ENCODE results near the gene GTF2A1L. TPM values are rescaled to one million over a fixed set of nuclear protein-coding genes. Genes with fewer than 3 reads are reported as not detected.

GTF2A1L gene
- total and polyA plus RNA-seq, 4 donors, result 0.02 to 0.67 TPM; not detected in 2

DNA sequence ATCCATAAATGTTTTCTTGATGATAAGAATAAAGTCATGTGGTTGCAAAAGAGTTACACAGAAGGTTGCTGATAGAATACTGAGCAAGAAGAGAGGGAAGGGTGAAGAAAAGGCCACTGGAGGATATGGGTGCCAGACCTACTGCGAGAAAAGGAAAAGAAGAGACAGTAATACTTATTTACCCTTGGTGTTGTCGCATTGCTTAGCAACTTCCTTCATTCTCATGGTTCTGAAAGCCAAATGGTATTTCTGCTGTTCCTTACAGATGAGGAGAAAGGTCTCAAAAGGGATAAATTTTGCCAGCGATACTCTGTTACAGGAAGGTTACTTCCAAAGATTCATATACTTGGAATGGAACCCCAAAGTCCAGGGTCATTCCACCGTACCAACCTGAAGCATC, 75.4 kb downstream of the GTF2A1L start:
- TF ChIP-seq HNF4A (conservative IDR thresholded peaks at IDR 0.05), result no peak
- TF ChIP-seq SP1 (IDR thresholded peaks at IDR 0.05), result no peak
- TF ChIP-seq FOXA2 (IDR thresholded peaks at IDR 0.05), result no peak
- TF ChIP-seq, protein P1, sequence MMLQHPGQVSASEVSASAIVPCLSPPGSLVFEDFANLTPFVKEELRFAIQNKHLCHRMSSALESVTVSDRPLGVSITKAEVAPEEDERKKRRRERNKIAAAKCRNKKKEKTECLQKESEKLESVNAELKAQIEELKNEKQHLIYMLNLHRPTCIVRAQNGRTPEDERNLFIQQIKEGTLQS (IDR thresholded peaks at IDR 0.05), result no peak
- no peak for TF ChIP-seq YY1 (IDR thresholded peaks at IDR 0.05)
- TF ChIP-seq, protein P2, sequence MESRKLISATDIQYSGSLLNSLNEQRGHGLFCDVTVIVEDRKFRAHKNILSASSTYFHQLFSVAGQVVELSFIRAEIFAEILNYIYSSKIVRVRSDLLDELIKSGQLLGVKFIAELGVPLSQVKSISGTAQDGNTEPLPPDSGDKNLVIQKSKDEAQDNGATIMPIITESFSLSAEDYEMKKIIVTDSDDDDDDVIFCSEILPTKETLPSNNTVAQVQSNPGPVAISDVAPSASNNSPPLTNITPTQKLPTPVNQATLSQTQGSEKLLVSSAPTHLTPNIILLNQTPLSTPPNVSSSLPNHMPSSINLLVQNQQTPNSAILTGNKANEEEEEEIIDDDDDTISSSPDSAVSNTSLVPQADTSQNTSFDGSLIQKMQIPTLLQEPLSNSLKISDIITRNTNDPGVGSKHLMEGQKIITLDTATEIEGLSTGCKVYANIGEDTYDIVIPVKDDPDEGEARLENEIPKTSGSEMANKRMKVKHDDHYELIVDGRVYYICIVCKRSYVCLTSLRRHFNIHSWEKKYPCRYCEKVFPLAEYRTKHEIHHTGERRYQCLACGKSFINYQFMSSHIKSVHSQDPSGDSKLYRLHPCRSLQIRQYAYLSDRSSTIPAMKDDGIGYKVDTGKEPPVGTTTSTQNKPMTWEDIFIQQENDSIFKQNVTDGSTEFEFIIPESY (IDR thresholded peaks at IDR 0.05), result no peak
- no peak for TF ChIP-seq EGR1 (IDR thresholded peaks at IDR 0.05; ENCODE audit: low read depth in 2 of 2)
- TF ChIP-seq, protein P3, sequence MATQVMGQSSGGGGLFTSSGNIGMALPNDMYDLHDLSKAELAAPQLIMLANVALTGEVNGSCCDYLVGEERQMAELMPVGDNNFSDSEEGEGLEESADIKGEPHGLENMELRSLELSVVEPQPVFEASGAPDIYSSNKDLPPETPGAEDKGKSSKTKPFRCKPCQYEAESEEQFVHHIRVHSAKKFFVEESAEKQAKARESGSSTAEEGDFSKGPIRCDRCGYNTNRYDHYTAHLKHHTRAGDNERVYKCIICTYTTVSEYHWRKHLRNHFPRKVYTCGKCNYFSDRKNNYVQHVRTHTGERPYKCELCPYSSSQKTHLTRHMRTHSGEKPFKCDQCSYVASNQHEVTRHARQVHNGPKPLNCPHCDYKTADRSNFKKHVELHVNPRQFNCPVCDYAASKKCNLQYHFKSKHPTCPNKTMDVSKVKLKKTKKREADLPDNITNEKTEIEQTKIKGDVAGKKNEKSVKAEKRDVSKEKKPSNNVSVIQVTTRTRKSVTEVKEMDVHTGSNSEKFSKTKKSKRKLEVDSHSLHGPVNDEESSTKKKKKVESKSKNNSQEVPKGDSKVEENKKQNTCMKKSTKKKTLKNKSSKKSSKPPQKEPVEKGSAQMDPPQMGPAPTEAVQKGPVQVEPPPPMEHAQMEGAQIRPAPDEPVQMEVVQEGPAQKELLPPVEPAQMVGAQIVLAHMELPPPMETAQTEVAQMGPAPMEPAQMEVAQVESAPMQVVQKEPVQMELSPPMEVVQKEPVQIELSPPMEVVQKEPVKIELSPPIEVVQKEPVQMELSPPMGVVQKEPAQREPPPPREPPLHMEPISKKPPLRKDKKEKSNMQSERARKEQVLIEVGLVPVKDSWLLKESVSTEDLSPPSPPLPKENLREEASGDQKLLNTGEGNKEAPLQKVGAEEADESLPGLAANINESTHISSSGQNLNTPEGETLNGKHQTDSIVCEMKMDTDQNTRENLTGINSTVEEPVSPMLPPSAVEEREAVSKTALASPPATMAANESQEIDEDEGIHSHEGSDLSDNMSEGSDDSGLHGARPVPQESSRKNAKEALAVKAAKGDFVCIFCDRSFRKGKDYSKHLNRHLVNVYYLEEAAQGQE (IDR thresholded peaks at IDR 0.05), result no peak
- TF ChIP-seq RAD21 (IDR thresholded peaks at IDR 0.05), result no peak
- TF ChIP-seq, protein P4, sequence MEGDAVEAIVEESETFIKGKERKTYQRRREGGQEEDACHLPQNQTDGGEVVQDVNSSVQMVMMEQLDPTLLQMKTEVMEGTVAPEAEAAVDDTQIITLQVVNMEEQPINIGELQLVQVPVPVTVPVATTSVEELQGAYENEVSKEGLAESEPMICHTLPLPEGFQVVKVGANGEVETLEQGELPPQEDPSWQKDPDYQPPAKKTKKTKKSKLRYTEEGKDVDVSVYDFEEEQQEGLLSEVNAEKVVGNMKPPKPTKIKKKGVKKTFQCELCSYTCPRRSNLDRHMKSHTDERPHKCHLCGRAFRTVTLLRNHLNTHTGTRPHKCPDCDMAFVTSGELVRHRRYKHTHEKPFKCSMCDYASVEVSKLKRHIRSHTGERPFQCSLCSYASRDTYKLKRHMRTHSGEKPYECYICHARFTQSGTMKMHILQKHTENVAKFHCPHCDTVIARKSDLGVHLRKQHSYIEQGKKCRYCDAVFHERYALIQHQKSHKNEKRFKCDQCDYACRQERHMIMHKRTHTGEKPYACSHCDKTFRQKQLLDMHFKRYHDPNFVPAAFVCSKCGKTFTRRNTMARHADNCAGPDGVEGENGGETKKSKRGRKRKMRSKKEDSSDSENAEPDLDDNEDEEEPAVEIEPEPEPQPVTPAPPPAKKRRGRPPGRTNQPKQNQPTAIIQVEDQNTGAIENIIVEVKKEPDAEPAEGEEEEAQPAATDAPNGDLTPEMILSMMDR (IDR thresholded peaks at IDR 0.05; ENCODE audit: low read depth, low read length, missing input control), result no peak
- no peak for TF ChIP-seq GABPA (IDR thresholded peaks at IDR 0.05 in 1 of 2, conservative IDR thresholded peaks at IDR 0.05 in 1 of 2)
- no peak for TF ChIP-seq JUND (IDR thresholded peaks at IDR 0.05)
- no peak for TF ChIP-seq FOXA1 (IDR thresholded peaks at IDR 0.05)
- no peak for TF ChIP-seq NR2F2 (IDR thresholded peaks at IDR 0.05)
- TF ChIP-seq TAF1 (conservative IDR thresholded peaks at IDR 0.05), result no peak
- TF ChIP-seq RXRA (IDR thresholded peaks at IDR 0.05), result no peak
- TF ChIP-seq HNF4G (IDR thresholded peaks at IDR 0.05), result no peak
- TF ChIP-seq, protein P5, sequence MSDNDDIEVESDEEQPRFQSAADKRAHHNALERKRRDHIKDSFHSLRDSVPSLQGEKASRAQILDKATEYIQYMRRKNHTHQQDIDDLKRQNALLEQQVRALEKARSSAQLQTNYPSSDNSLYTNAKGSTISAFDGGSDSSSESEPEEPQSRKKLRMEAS (IDR thresholded peaks at IDR 0.05), result no peak
- no peak overlapping the region for H3K9ac ChIP-seq (ENCODE audit: low read depth in 1 of 2, low read length in 2 of 2)
- no peaks in the 10 kb centered on the region for H3K9me3 ChIP-seq (ENCODE audit: control insufficient read depth in 4 of 4, low read length in 3 of 4)
- no peak for DNase-seq (ENCODE audit: low spot score)
- no peak overlapping the region for H3K4me3 ChIP-seq (ENCODE audit: low read depth in 1 of 3, low read length in 3 of 3)
- 77% methylated on average over 4 of the region's 4 CpGs for WGBS
- no peaks in the 10 kb centered on the region for H3K27me3 ChIP-seq (ENCODE audit: control insufficient read depth in 4 of 4, insufficient read depth in 4 of 4, low read length in 3 of 4)
- H3K4me1 ChIP-seq (ENCODE audit: control insufficient read depth in 4 of 4, insufficient read depth in 4 of 4, low read length in 3 of 4), result no peaks in the 10 kb centered on the region
- H3K36me3 ChIP-seq (ENCODE audit: control insufficient read depth in 4 of 4, insufficient read depth in 3 of 4, low read depth in 1 of 4, low read length in 3 of 4), result no peaks in the 10 kb centered on the region
- no peak overlapping the region for H3K27ac ChIP-seq (ENCODE audit: low read depth in 1 of 2, low read length in 2 of 2)
